Right atrium auricular region (tissue), 2 donors: ENCODE results near the gene GSS. TPM values are rescaled to one million over a fixed set of nuclear protein-coding genes. Genes with fewer than 3 reads are reported as not detected.

Experiments
- DNase-seq: peaks from one replicate; pipeline ENCODE4 v3.0.0-alpha.2; 2019; ENCODE audit warnings: low spot score
- H3K27ac ChIP-seq, 2 donors: fragments of 200-600 bp; sonication (generic); 1 replicate in 1 of 2; 2 replicates in 1 of 2; pipeline ENCODE4 v1.5.1; 2016 to 2019
- H3K27me3 ChIP-seq, 2 donors: fragments of 200-600 bp; sonication (generic); one replicate each; pipeline versions ENCODE4 v1.5.1 to v1.6.0; 2017 to 2019
- H3K36me3 ChIP-seq: fragments of 200-600 bp; sonication (generic); one replicate; pipeline ENCODE4 v1.5.1; 2016
- H3K4me1 ChIP-seq, 2 donors: fragments of 200-600 bp; sonication (generic); one replicate each; pipeline versions ENCODE4 v1.5.1 to v1.6.0; 2017 to 2019
- H3K4me3 ChIP-seq, 2 donors: fragments of 200-600 bp; sonication (generic); 1 replicate in 1 of 2; 2 replicates in 1 of 2; pipeline ENCODE4 v1.5.1; 2017 to 2019; ENCODE audit warnings: mild to moderate bottlenecking in 1 of 2, moderate library complexity in 1 of 2
- H3K9me3 ChIP-seq, 2 donors: fragments of 200-600 bp; sonication (generic); one replicate each; pipeline ENCODE4 v1.5.1; 2019
- CTCF ChIP-seq, 2 donors: fragments of 200-600 bp; sonication (generic); IDR thresholded peaks; one replicate each; pipeline ENCODE4 v1.5.1; 2019; ENCODE audit warnings: antibody characterized with exemption in 2 of 2
- total RNA-seq, 2 donors: library from RNA; depleted of rRNA; stranded (reverse); fragments of >200 nt; gene quantifications; one replicate each; pipeline ENCODE4 v1.1.0, GENCODE V29; 2016

The GSS gene
- total RNA-seq, 2 donors from 2014 or later: 23.0 to 38.3 TPM

GRCh38 chr20:34971561-34972235, 16.1 kb upstream of the GSS start:
- H3K9me3 ChIP-seq: no peaks in the 10 kb centered on the region
- peaks cover 0 to 23% of the 10 kb centered on the region in 2 donors for H3K4me1 ChIP-seq
- H3K4me3 ChIP-seq: no peak overlapping the region
- H3K36me3 ChIP-seq: no peaks in the 10 kb centered on the region
- TF ChIP-seq CTCF (IDR thresholded peaks at IDR 0.05): no peak
- H3K27ac ChIP-seq: no peak overlapping the region
- no peak for DNase-seq
- H3K27me3 ChIP-seq: no peaks in the 10 kb centered on the region

GRCh38 chr20:34970846-34971560, 15.4 kb upstream of the GSS start:
- Histone ChIP-seq H3K36me3 (no peaks in the 10 kb centered on the region), H3K4me1 (peaks cover 0 to 23% of the 10 kb centered on the region in 2 donors), H3K27ac (peak overlapping the region in 1 of 2 donors; percentile 59), H3K4me3 (no peak overlapping the region), H3K9me3 (no peaks in the 10 kb centered on the region), H3K27me3 (no peaks in the 10 kb centered on the region)
- DNase-seq: no peak
- TF ChIP-seq CTCF (IDR thresholded peaks at IDR 0.05): no peak

- H3K9me3 ChIP-seq: no peaks in the 10 kb centered on the region
- H3K27ac ChIP-seq: peak overlapping the region in 1 of 2 donors; percentile 59
- DNase-seq: no peak
- no peak for TF ChIP-seq CTCF (IDR thresholded peaks at IDR 0.05)
- H3K36me3 ChIP-seq: no peaks in the 10 kb centered on the region
- H3K4me1 ChIP-seq: peaks cover 0 to 23% of the 10 kb centered on the region in 2 donors
- H3K4me3 ChIP-seq: no peak overlapping the region
- H3K27me3 ChIP-seq: no peaks in the 10 kb centered on the region
Measured at GRCh38 chr20:34970193-34970840, 14.7 kb upstream of the GSS start.

- no peak overlapping the region for H3K4me3 ChIP-seq
- DNase-seq: no peak
- peaks cover 0 to 23% of the 10 kb centered on the region in 2 donors for H3K4me1 ChIP-seq
- TF ChIP-seq CTCF (IDR thresholded peaks at IDR 0.05): no peak
- H3K27ac ChIP-seq: peak overlapping the region; percentile 59 to 72
- H3K36me3 ChIP-seq: no peaks in the 10 kb centered on the region
- no peaks in the 10 kb centered on the region for H3K9me3 ChIP-seq
- H3K27me3 ChIP-seq: no peaks in the 10 kb centered on the region
Measured at GRCh38 chr20:34968042-34968775, 12.6 kb upstream of the GSS start.

GRCh38 chr20:34967421-34967820, 11.8 kb upstream of the GSS start:
- Histone ChIP-seq H3K27me3 (no peaks in the 10 kb centered on the region), H3K27ac (no peak overlapping the region), H3K9me3 (no peaks in the 10 kb centered on the region), H3K4me3 (no peak overlapping the region), H3K4me1 (peaks cover 0 to 23% of the 10 kb centered on the region in 2 donors), H3K36me3 (no peaks in the 10 kb centered on the region)
- TF ChIP-seq CTCF (IDR thresholded peaks at IDR 0.05): no peak
- no peak for DNase-seq
